HPDE6-E6E7 (cell line): Measurements from ENCODE around the gene KRTAP9-8.
"Not testable (repeated sequence)": the region's sequence is repeated elsewhere in the genome, so short reads cannot be mapped to it uniquely, and the experiment has no call there.

ENCODE experiments used
- DNase-seq: peaks from one replicate; pipeline ENCODE4 v3.0.0; 2011; ENCODE audit warnings: missing footprints; ENCODE audit errors: extremely low spot score

Gene KRTAP9-8

GRCh38 chr17:41237949-41238437 is at the start of gene KRTAP9-8:
Gene KRTAP9-8 (plus strand): TSS chr17:41237999. CDS start chr17:41238052, 53 bp downstream.
- not testable (repeated sequence) for DNase-seq

GRCh38 chr17:41189837-41190318 is 47.9 kb upstream of the KRTAP9-8 start, which contains the start of gene KRTAP9-1:
Gene KRTAP9-1 (plus strand): TSS chr17:41189887. CDS start chr17:41189887, 0 bp downstream.
- not testable (repeated sequence) for DNase-seq

GRCh38 chr17:41190328-41190727 is 47.5 kb upstream of the KRTAP9-8 start:
- DNase-seq: no peak

- no peak for DNase-seq
Measured at GRCh38 chr17:41196068-41196467, 41.7 kb upstream of the KRTAP9-8 start.

GRCh38 chr17:41199421-41200078 is 38.2 kb upstream of the KRTAP9-8 start:
- DNase-seq: no peak

GRCh38 chr17:41211845-41212466 is 25.8 kb upstream of the KRTAP9-8 start:
- DNase-seq: no peak

GRCh38 chr17:41212524-41213169 is 25.2 kb upstream of the KRTAP9-8 start:
- no peak for DNase-seq

GRCh38 chr17:41215681-41216080 is 22.1 kb upstream of the KRTAP9-8 start:
- DNase-seq: no peak

- DNase-seq: no peak
Measured at GRCh38 chr17:41223821-41224220, 14.0 kb upstream of the KRTAP9-8 start.

GRCh38 chr17:41226051-41226450 is 11.7 kb upstream of the KRTAP9-8 start:
- no peak for DNase-seq

- DNase-seq: not testable (repeated sequence)
Measured at GRCh38 chr17:41226598-41227095, 11.2 kb upstream of the KRTAP9-8 start, which contains the start of gene KRTAP9-2. Gene KRTAP9-2 (plus strand): TSS chr17:41226648. CDS start chr17:41226655, 7 bp downstream.

GRCh38 chr17:41230094-41230493 is 7.7 kb upstream of the KRTAP9-8 start:
- no peak for DNase-seq

- DNase-seq: no peak
Measured at GRCh38 chr17:41231731-41232130, 6.1 kb upstream of the KRTAP9-8 start.

- not testable (repeated sequence) for DNase-seq
Measured at GRCh38 chr17:41232399-41233105, 5.2 kb upstream of the KRTAP9-8 start, which contains the start of gene KRTAP9-3. Gene KRTAP9-3 (plus strand): TSS chr17:41232449. CDS start chr17:41232502, 53 bp downstream.

- DNase-seq: not testable (repeated sequence)
Measured at GRCh38 chr17:41237116-41237515, 683 bp upstream of the KRTAP9-8 start.

- not testable (repeated sequence) for DNase-seq
Measured at GRCh38 chr17:41246995-41247787, 9.4 kb downstream of the KRTAP9-8 start.

- DNase-seq: not testable (repeated sequence)
Measured at GRCh38 chr17:41249637-41250240, 11.9 kb downstream of the KRTAP9-8 start, which contains the start of gene KRTAP9-4. Gene KRTAP9-4 (plus strand): TSS chr17:41249687. CDS start chr17:41249721, 34 bp downstream.

- no peak for DNase-seq
Measured at GRCh38 chr17:41251261-41251660, 13.5 kb downstream of the KRTAP9-8 start.

- no peak for DNase-seq
Measured at GRCh38 chr17:41254861-41255260, 17.1 kb downstream of the KRTAP9-8 start.
